Measurements from ENCODE around the gene HSBP1L1.

DNA sequence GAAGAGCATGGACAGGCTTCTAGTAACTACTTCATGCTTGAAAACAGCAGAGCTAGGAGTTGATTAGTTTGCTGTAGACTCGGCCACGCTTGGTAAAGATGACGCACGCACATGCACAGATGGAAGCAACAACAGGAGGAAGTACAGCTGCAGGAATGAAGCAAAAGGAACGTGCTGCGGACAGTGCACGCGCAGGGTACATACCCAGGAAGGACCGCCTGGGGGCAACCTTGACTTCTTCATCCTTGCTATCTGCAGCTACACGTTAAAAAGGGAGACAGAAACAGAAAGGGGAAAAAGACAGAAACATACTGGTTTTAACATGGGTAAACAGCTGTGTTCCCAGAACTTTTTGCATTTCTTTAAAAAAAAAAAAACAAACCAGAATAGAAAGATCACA, 30.7 kb upstream of the HSBP1L1 start:
- TF ChIP-seq, protein P1, sequence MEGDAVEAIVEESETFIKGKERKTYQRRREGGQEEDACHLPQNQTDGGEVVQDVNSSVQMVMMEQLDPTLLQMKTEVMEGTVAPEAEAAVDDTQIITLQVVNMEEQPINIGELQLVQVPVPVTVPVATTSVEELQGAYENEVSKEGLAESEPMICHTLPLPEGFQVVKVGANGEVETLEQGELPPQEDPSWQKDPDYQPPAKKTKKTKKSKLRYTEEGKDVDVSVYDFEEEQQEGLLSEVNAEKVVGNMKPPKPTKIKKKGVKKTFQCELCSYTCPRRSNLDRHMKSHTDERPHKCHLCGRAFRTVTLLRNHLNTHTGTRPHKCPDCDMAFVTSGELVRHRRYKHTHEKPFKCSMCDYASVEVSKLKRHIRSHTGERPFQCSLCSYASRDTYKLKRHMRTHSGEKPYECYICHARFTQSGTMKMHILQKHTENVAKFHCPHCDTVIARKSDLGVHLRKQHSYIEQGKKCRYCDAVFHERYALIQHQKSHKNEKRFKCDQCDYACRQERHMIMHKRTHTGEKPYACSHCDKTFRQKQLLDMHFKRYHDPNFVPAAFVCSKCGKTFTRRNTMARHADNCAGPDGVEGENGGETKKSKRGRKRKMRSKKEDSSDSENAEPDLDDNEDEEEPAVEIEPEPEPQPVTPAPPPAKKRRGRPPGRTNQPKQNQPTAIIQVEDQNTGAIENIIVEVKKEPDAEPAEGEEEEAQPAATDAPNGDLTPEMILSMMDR (IDR thresholded peaks at IDR 0.05), result peak; percentile 51 to 69 (median 54)
- TF ChIP-seq POLR2A (IDR thresholded peaks at IDR 0.05), result no peak

Data from right lobe of liver (tissue), 4 donors.